GM12878 (cell line): Measurements from ENCODE around the gene LIM2. TPM values are rescaled to one million over a fixed set of nuclear protein-coding genes. Genes with fewer than 3 reads are reported as not detected.

Experiments
- ATAC-seq: fragments of 200-7000 bp; cut with Tn5 transposase; 3 replicates; pipeline ENCODE4 v1.9.1; 2020; ENCODE audit warnings: mild to moderate bottlenecking, moderate library complexity
- BruUV-seq: library from RNA; stranded (reverse); fragments of 400-500 nt; replicated peaks from 2 replicates; lab custom pipeline; 2021; lab: Mats Ljungman, UMichigan
- CTCF ChIA-PET: fragments of 300-600 bp; sonication (Branson Sonifier 250); formaldehyde crosslinking; extraction: SDS; loops from one replicate; lab custom pipeline; 2021; ENCODE audit warnings: inconsistent platforms; lab: Yijun Ruan, JAX
- POLR2A ChIA-PET: fragments of 350-600 bp; formaldehyde crosslinking; extraction: SDS; loops from one replicate; lab custom pipeline; 2021; ENCODE audit warnings: inconsistent platforms; lab: Charles Lee
- RAD21 ChIA-PET: fragments of 300-600 bp; sonication (Branson Sonifier 250); formaldehyde crosslinking; loops from one replicate; lab custom pipeline; 2023; ENCODE audit warnings: antibody characterized with exemption; ENCODE audit not compliant: unreplicated experiment; lab: Charles Lee
- SMC1A ChIA-PET: fragments of 300-600 bp; sonication (Branson Sonifier 250); formaldehyde crosslinking; loops from one replicate; lab custom pipeline; 2023; ENCODE audit not compliant: unreplicated experiment, uncharacterized antibody; lab: Charles Lee
- DNase-seq: peaks from one replicate; pipeline ENCODE4 v3.0.0-alpha.2; 2011; ENCODE audit warnings: low read depth, low spot score
- FAIRE-seq: peaks from 3 replicates; lab custom pipeline; 2011; peaks lifted over from hg19 to GRCh38; lab: Jason Lieb, UNC
- H2AFZ ChIP-seq: 2 replicates; pipeline ENCODE4 v1.6.0; 2011; ENCODE audit warnings: low read depth, low read length, control low read depth; ENCODE audit not compliant: control insufficient read depth
- H3K27ac ChIP-seq: 2 replicates; pipeline ENCODE4 v1.5.1; 2011; ENCODE audit warnings: control low read depth; ENCODE audit not compliant: control insufficient read depth, insufficient read depth
- H3K27me3 ChIP-seq, 2 experiments: replicated peaks in 1 of 2; 2 replicates each; pipeline versions ENCODE4 v1.6.0 to v1.6.1; 2011; ENCODE audit warnings: low read length in 1 of 2; ENCODE audit not compliant: control insufficient read depth in 2 of 2, insufficient read depth in 2 of 2
- H3K36me3 ChIP-seq, 2 experiments: 2 replicates each; pipeline ENCODE4 v1.5.1; 2011; ENCODE audit warnings: low read length in 1 of 2; ENCODE audit not compliant: control insufficient read depth in 2 of 2, insufficient read depth in 2 of 2
- H3K4me1 ChIP-seq: 2 replicates; pipeline ENCODE4 v1.6.1; 2011; ENCODE audit warnings: mild to moderate bottlenecking, low read length, moderate library complexity, mixed read lengths; ENCODE audit not compliant: control insufficient read depth, insufficient read depth
- H3K4me2 ChIP-seq: 2 replicates; pipeline ENCODE4 v1.6.0; 2011; ENCODE audit warnings: control low read depth; ENCODE audit not compliant: control insufficient read depth, insufficient read depth
- H3K4me3 ChIP-seq: fragments of 200-600 bp; sonication (generic); 2 replicates; pipeline ENCODE4 v1.5.1; 2016
- H3K79me2 ChIP-seq: 2 replicates; pipeline ENCODE4 v1.6.0; 2011; ENCODE audit warnings: low read length; ENCODE audit not compliant: control insufficient read depth, insufficient read depth
- H3K9ac ChIP-seq: 2 replicates; pipeline ENCODE4 v1.8.0; 2011; ENCODE audit warnings: low read length, control low read depth, mixed read lengths; ENCODE audit not compliant: control insufficient read depth, insufficient read depth
- H3K9me3 ChIP-seq: replicated peaks from 3 replicates; pipeline ENCODE4 v1.5.1; 2011; ENCODE audit warnings: mild to moderate bottlenecking, low read length; ENCODE audit not compliant: control insufficient read depth, insufficient read depth
- H4K20me1 ChIP-seq: 2 replicates; pipeline ENCODE4 v1.6.0; 2011; ENCODE audit not compliant: control insufficient read depth, insufficient read depth
- CHD1 ChIP-seq: IDR thresholded peaks from 2 replicates; pipeline ENCODE4 v1.6.1; 2012; ENCODE audit warnings: low read depth, low read length, improper control_type of control experiment
- CREB1 ChIP-seq: IDR thresholded peaks from 2 replicates; pipeline ENCODE4 v1.6.1; 2012; ENCODE audit warnings: low read depth, mild to moderate bottlenecking, inconsistent platforms
- IKZF1 ChIP-seq: fragments of 450-650 bp; conservative IDR thresholded peaks from 2 replicates; pipeline ENCODE4 v1.6.1; 2017; ENCODE audit warnings: antibody characterized with exemption, mild to moderate bottlenecking
- KAT2A ChIP-seq: conservative IDR thresholded peaks from 2 replicates; pipeline ENCODE4 v1.6.1; 2011; ENCODE audit warnings: low read depth, low read length; ENCODE audit not compliant: control insufficient read depth
- KLF5 ChIP-seq: fragments of 450-650 bp; IDR thresholded peaks from 2 replicates; pipeline ENCODE4 v1.6.1; 2014; ENCODE audit warnings: mild to moderate bottlenecking; ENCODE audit not compliant: partially characterized antibody
- LARP7 ChIP-seq: fragments of 450-650 bp; IDR thresholded peaks from 2 replicates; pipeline ENCODE4 v1.6.1; 2017; ENCODE audit warnings: mild to moderate bottlenecking
- MTA3 ChIP-seq: IDR thresholded peaks from 2 replicates; pipeline ENCODE4 v1.6.1; 2012; ENCODE audit warnings: low read length, inconsistent platforms, borderline replicate concordance
- NFYB ChIP-seq: IDR thresholded peaks from 2 replicates; pipeline ENCODE4 v1.6.1; 2011; ENCODE audit warnings: low read depth, mild to moderate bottlenecking, low read length, improper control_type of control experiment, moderate library complexity; ENCODE audit not compliant: insufficient read depth
- POLR2AphosphoS2 ChIP-seq: IDR thresholded peaks from 2 replicates; pipeline ENCODE4 v1.6.1; 2011; ENCODE audit warnings: low read depth, mild to moderate bottlenecking, low read length, improper control_type of control experiment, moderate library complexity
- RAD51 ChIP-seq: fragments of 450-650 bp; IDR thresholded peaks from 2 replicates; pipeline ENCODE4 v1.6.1; 2016; ENCODE audit warnings: moderate library complexity, mild to moderate bottlenecking, inconsistent platforms
- RCOR1 ChIP-seq: conservative IDR thresholded peaks from 2 replicates; pipeline ENCODE4 v1.6.1; 2012; ENCODE audit warnings: low read depth, low read length, improper control_type of control experiment
- RUNX3 ChIP-seq: IDR thresholded peaks from 2 replicates; pipeline ENCODE4 v1.6.1; 2012; ENCODE audit warnings: low read length, inconsistent platforms
- SIN3A ChIP-seq: IDR thresholded peaks from 2 replicates; pipeline ENCODE4 v1.6.1; 2012; ENCODE audit warnings: low read depth, low read length, improper control_type of control experiment
- SMAD5 ChIP-seq: IDR thresholded peaks from 2 replicates; pipeline ENCODE4 v1.6.1; 2016; ENCODE audit warnings: antibody characterized with exemption, low read depth
- TARDBP ChIP-seq: IDR thresholded peaks from 2 replicates; pipeline ENCODE4 v1.6.1; 2016; ENCODE audit warnings: borderline replicate concordance
- ZSCAN29 ChIP-seq: fragments of 450-650 bp; IDR thresholded peaks from 2 replicates; pipeline ENCODE4 v1.6.1; 2017; ENCODE audit warnings: mild to moderate bottlenecking, moderate library complexity
- WGBS: methylation state at CpG from one replicate; pipeline ENCODE4 v1.1.6; 2016; ENCODE audit warnings: low lambda C conversion rate; ENCODE audit not compliant: insufficient replicate concordance, insufficient coverage; ENCODE audit errors: missing lambda C conversion rate; 5-methylcytosine and 5-hydroxymethylcytosine counted together
- in situ Hi-C: fragments of 300-500 bp; cut with MboI; formaldehyde crosslinking; loops from 9 replicates; pipeline ENCODE4 v1.14.3; 2018; ENCODE audit warnings: mixed read lengths
- intact Hi-C: fragments of 100-400 bp; cut with micrococcal nuclease; formaldehyde crosslinking; loops from one replicate; pipeline ENCODE4 v1.14.2; 2022; ENCODE audit not compliant: unreplicated experiment
- polyA plus RNA-seq, 11 experiments: library from polyadenylated mRNA; depleted of rRNA in 4 of 11; unstranded in 6 of 11; stranded (reverse) in 5 of 11; fragments of >200 nt; fragmentation: Nextera tagmentation in 4 of 11; fragmentation: Illumina TruSeq in 1 of 11; extraction: Ambion mirVana in 4 of 11; extraction: Trizol in 1 of 11; gene quantifications; 1 replicate in 1 of 11; 2 replicates in 10 of 11; pipeline versions ENCODE4 v1.2.1 to v1.2.3, GENCODE V29; 2011 to 2016; ENCODE audit warnings: inconsistent platforms in 2 of 11, missing spikeins in 2 of 11, low read depth in 1 of 11
- total RNA-seq, 4 experiments: library from RNA; depleted of rRNA in 3 of 4; stranded (reverse); fragments of >200 nt in 3 of 4; fragmentation: Illumina TruSeq in 1 of 4; extraction: Trizol in 1 of 4; gene quantifications; 2 replicates each; pipeline versions ENCODE4 v1.2.1 to v1.2.3, GENCODE V29; 2013 to 2021
- TF ChIP-seq, protein P1 (sequence below): fragments of 450-650 bp; IDR thresholded peaks from 2 replicates; pipeline ENCODE4 v1.6.1; 2017; ENCODE audit warnings: borderline replicate concordance
- TF ChIP-seq, protein P2 (sequence below): fragments of 450-650 bp; IDR thresholded peaks from 2 replicates; pipeline ENCODE4 v1.6.1; 2017; ENCODE audit warnings: mild to moderate bottlenecking, moderate library complexity

LIM2 gene
- total and polyA plus RNA-seq, 10 of the 15 experiments (the other 5 are each of a cell fraction or from before 2014, with no cell fraction given), result not detected

DNA sequence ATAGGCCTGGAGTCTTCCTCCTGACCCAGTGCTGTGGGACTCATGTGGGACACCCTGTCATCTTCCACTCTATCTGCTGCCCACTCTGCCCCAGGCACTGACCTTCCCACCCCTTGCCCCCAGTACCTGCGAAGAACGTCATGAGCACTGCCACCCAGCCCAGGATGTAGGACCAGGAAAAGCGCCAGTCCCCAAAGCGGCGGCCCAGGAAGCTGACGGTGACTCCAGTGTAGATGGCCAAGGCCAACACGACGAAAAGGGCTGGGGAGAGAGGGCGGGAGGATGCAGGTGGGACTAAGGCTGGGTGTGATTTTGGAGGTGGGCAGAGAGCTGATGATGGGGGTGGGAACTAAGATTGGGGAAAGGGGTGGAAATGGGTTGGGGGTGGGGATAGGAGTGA is 7.4 kb downstream of the LIM2 start:
- H3K36me3 ChIP-seq, result no peaks in the 10 kb centered on the region
- ChIA-PET CTCF (interaction anchor here (0.6 kb wide), 1 partner anchor 8 kb away, joined by 3 read pairs; no protein-coding TSS in a partner anchor), SMC1A (no interaction called here), RAD21 (no interaction called here), POLR2A (no interaction called here)
- in situ Hi-C loops (loop anchor here (25.0 kb wide), 1 partner anchor 1157 kb away; the partner anchor contains the start of gene ZNF808), intact Hi-C loops (no loop called here)
- no peak overlapping the region for H3K9ac ChIP-seq
- no peak for TF ChIP-seq RUNX3
- no peak for TF ChIP-seq MTA3
- TF ChIP-seq RAD51, result no peak
- TF ChIP-seq ZSCAN29, result no peak
- TF ChIP-seq RCOR1, result no peak
- TF ChIP-seq IKZF1, result no peak
- no peak for TF ChIP-seq CREB1
- no peak for TF ChIP-seq KAT2A
- TF ChIP-seq POLR2AphosphoS2, result no peak
- TF ChIP-seq KLF5, result no peak
- TF ChIP-seq SIN3A, result no peak
- TF ChIP-seq TARDBP, result no peak
- TF ChIP-seq, protein P1, sequence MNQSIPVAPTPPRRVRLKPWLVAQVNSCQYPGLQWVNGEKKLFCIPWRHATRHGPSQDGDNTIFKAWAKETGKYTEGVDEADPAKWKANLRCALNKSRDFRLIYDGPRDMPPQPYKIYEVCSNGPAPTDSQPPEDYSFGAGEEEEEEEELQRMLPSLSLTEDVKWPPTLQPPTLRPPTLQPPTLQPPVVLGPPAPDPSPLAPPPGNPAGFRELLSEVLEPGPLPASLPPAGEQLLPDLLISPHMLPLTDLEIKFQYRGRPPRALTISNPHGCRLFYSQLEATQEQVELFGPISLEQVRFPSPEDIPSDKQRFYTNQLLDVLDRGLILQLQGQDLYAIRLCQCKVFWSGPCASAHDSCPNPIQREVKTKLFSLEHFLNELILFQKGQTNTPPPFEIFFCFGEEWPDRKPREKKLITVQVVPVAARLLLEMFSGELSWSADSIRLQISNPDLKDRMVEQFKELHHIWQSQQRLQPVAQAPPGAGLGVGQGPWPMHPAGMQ, result no peak
- no peak for TF ChIP-seq LARP7
- no peak for TF ChIP-seq CHD1
- TF ChIP-seq SMAD5, result no peak
- no peak for TF ChIP-seq NFYB
- TF ChIP-seq, protein P2, sequence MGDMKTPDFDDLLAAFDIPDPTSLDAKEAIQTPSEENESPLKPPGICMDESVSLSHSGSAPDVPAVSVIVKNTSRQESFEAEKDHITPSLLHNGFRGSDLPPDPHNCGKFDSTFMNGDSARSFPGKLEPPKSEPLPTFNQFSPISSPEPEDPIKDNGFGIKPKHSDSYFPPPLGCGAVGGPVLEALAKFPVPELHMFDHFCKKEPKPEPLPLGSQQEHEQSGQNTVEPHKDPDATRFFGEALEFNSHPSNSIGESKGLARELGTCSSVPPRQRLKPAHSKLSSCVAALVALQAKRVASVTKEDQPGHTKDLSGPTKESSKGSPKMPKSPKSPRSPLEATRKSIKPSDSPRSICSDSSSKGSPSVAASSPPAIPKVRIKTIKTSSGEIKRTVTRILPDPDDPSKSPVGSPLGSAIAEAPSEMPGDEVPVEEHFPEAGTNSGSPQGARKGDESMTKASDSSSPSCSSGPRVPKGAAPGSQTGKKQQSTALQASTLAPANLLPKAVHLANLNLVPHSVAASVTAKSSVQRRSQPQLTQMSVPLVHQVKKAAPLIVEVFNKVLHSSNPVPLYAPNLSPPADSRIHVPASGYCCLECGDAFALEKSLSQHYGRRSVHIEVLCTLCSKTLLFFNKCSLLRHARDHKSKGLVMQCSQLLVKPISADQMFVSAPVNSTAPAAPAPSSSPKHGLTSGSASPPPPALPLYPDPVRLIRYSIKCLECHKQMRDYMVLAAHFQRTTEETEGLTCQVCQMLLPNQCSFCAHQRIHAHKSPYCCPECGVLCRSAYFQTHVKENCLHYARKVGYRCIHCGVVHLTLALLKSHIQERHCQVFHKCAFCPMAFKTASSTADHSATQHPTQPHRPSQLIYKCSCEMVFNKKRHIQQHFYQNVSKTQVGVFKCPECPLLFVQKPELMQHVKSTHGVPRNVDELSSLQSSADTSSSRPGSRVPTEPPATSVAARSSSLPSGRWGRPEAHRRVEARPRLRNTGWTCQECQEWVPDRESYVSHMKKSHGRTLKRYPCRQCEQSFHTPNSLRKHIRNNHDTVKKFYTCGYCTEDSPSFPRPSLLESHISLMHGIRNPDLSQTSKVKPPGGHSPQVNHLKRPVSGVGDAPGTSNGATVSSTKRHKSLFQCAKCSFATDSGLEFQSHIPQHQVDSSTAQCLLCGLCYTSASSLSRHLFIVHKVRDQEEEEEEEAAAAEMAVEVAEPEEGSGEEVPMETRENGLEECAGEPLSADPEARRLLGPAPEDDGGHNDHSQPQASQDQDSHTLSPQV, result no peak
- H2AFZ ChIP-seq, result no peak overlapping the region
- peaks cover 5% of the 10 kb centered on the region for H3K4me1 ChIP-seq
- H3K79me2 ChIP-seq, result no peaks in the 10 kb centered on the region
- no TSS peak for BruUV-seq
- H3K27ac ChIP-seq, result no peak overlapping the region
- no peaks in the 10 kb centered on the region for H3K27me3 ChIP-seq
- H3K4me3 ChIP-seq, result no peak overlapping the region
- no peaks in the 10 kb centered on the region for H4K20me1 ChIP-seq
- DNase-seq (no peak), FAIRE-seq (no peak), ATAC-seq (no peak)
- H3K9me3 ChIP-seq, result no peaks in the 10 kb centered on the region
- WGBS, result 84% methylated on average over 9 of the region's 9 CpGs
- no peak overlapping the region for H3K4me2 ChIP-seq
